Choroid plexus epithelial cell (primary cell): ENCODE data around the gene PDGFB.

ENCODE experiments used
- DNase-seq: peaks from one replicate; pipeline ENCODE4 v3.0.0-alpha.2; 2010; ENCODE audit warnings: low read depth
- H3K4me3 ChIP-seq: 2 replicates; pipeline ENCODE4 v1.5.1; 2011; ENCODE audit warnings: low read depth, mild to moderate bottlenecking, control low read depth, low read length, moderate library complexity
- CTCF ChIP-seq: conservative IDR thresholded peaks from 2 replicates; pipeline ENCODE4 v1.5.1; 2011; ENCODE audit warnings: low read depth, mild to moderate bottlenecking, control low read depth, inconsistent platforms, low read length, moderate library complexity

Gene PDGFB

GRCh38 chr22:39231197-39231950 is 13.4 kb downstream of the PDGFB start:
- no peak for TF ChIP-seq CTCF
- H3K4me3 ChIP-seq = no peak overlapping the region
- no peak for DNase-seq

GRCh38 chr22:39230261-39231196 is 14.3 kb downstream of the PDGFB start:
- DNase-seq = no peak
- no peak overlapping the region for H3K4me3 ChIP-seq
- no peak for TF ChIP-seq CTCF

- H3K4me3 ChIP-seq = no peak overlapping the region
- TF ChIP-seq CTCF = no peak
These were observed 15.0 kb downstream of the PDGFB start for GRCh38 chr22:39229688-39230260.

GRCh38 chr22:39229075-39229474 is 15.7 kb downstream of the PDGFB start:
- no peak for TF ChIP-seq CTCF
- DNase-seq = no peak
- no peak overlapping the region for H3K4me3 ChIP-seq

More at GRCh38 chr22:39229688-39230260, 15.0 kb downstream of the PDGFB start:
- no peak for DNase-seq

- TF ChIP-seq CTCF = no peak
These were observed 17.1 kb downstream of the PDGFB start for GRCh38 chr22:39227542-39228272.

GRCh38 chr22:39226353-39226752 is 18.4 kb downstream of the PDGFB start:
- no peak overlapping the region for H3K4me3 ChIP-seq
- TF ChIP-seq CTCF = no peak
- no peak for DNase-seq

More at GRCh38 chr22:39227542-39228272, 17.1 kb downstream of the PDGFB start:
- no peak for DNase-seq
- no peak overlapping the region for H3K4me3 ChIP-seq
